DMS153 treated with DMSO at 0.1 percent for 48 hours (cell line): Measurements from ENCODE around the gene TGM3.

Experiments
- DNase-seq: peaks from one replicate; lab custom pipeline; 2025; ENCODE audit not compliant: unreplicated experiment; lab: John Stamatoyannopoulos, UW

The TGM3 gene

DNA sequence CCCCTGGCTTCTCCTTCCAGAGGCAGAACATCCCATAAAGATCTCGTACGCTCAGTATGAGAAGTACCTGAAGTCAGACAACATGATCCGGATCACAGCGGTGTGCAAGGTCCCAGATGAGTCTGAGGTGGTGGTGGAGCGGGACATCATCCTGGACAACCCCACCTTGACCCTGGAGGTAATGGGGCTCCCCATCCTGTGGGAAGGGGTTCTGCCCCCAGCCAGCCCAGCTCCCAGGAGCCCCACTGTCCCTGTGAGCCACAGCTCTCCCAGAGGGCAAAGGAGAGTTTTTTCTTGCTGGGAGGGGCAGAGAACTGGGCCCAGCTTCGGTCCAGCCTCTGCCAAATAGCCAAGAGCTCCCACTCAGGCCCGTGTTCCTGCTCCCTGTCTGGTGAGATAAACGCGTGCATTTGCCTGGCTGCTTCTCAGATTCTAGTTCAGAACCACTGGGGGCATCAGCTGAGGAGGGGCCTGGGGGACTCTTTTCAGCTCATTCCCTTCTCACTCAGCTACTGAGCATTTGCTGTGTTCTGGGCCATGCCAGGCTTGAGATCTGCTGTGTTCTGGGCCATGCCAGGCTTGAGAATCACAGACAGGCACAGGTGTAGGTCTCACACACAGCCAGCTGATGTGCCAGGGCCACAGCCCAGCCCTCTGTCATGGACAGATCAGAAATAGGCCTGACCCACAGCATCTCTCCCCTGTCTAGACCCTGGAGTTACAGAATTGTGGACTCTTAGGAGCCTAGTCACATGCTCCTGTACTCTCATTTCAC is 39.5 kb downstream of the TGM3 start:
- DNase-seq, result no peak

DNA sequence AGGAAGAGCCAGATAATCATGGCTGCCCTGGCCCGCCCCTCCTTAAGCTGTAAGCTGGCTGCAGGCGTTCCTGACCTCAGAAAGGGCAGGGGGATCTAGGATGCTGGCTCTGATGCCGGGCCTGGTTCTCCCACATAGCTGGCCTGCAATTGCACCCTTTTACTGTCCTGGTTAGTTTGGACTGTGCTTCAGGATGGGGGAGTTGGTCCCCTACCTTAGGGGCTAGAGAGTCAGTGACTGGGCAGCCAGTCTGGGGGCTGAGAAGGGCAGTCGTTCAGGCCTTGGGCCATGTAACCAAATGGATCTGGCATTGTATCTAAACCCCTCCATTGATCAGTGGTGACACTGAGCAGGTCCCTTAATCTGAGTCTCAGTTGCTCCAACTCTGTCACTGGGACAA is 40.7 kb downstream of the TGM3 start:
- DNase-seq, result no peak

GRCh38 chr20:2337142-2337541 is 41.3 kb downstream of the TGM3 start:
- DNase-seq, result no peak

GRCh38 chr20:2338411-2339066 is 42.7 kb downstream of the TGM3 start:
- no peak for DNase-seq

DNA sequence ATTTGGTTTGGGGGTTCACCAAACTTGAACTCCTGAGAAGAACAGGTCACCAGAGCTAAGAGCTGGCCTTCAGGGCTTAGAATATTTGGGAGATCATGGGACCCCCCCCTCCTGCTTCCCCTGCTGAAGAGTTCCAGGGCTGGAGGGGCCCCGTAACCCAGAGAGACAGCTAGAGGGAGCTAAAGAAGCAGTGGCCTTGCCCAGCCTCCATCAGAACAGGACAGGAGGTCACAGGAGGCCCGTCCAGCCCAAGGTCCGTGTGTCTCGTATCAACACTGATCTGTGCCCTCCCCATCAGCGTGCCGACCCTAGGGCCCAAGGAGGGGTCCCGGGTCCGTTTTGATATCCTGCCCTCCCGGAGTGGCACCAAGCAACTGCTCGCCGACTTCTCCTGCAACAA is 44.3 kb downstream of the TGM3 start:
- DNase-seq, result no peak

DNA sequence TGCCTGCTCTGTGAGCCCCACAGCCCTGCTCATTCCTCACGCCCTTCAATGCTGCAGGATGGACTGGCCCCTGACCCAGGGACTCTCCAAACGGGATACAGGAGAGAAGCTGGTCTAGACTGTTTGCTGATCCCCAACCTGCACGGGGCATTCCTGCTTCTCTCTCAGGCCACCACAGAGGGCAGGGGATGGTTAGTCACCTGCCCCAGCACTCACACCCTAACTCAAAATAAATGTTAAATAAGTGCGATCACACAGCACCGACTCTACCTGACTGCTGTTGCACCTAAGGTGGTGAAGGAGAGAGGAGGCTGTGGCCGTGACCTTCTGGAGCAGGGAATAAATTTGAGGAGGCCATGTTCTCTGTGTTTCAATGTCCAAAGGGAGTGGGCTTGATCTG is 45.0 kb downstream of the TGM3 start:
- no peak for DNase-seq

DNA sequence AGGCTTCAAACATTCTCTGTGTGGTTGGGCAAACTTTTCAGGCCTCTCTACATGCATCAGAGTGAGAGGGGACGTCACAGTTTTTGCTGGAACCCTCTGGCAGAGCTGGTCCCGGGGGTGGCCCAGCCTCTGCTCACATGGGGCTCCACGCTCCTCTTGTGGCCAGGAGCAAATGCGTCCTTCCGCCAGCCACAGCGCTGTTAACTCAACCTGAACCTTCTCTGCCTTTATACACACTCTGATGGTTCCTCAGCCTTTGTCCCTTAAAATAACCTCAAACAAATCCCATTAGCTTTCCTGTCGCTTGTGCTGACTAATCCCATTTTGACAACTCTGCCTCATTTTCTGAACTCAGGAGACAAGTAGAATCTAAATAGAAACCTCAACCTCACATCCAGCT is 45.5 kb downstream of the TGM3 start:
- no peak for DNase-seq

DNA sequence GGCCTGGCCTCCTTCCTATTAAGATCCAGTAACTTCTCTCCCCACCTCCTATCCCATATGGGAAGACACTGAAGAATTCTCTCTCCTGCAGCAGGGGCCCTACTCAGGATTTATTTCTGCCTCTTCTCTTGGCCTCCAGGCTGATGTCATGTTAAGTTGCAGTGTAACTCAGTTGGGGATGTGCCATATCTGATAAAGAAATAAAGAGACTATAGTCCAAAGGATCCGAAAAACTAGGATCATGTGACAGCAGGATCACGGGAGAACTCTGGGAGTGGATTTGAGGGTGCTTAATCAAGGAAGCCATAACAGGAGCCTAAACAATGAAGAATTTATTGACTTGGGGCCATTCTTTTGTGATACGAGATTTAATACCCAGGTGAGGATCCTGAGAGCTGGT is 46.4 kb downstream of the TGM3 start:
- DNase-seq, result no peak

GRCh38 chr20:2346188-2346587 is 50.4 kb downstream of the TGM3 start:
- no peak for DNase-seq

DNA sequence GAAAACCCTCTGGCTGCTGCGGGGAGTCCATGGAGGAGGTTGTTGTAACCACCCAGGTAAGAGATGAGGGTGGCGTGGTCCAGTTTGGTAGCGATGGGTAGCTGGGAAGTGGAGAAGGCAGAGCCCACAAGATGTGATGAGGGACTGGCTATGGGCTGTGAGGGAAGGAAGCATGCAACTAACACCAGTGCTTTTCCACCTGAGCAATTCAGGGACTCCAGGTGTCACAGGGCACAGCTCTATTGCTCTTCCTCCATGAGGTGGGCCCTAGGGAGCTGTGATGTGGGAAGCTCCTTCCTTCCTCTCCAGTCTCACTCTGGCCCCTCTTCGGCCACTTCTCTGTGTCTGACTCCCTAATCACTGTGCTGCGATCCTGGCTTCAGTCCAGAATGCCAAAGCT is 52.5 kb downstream of the TGM3 start:
- DNase-seq, result no peak

DNA sequence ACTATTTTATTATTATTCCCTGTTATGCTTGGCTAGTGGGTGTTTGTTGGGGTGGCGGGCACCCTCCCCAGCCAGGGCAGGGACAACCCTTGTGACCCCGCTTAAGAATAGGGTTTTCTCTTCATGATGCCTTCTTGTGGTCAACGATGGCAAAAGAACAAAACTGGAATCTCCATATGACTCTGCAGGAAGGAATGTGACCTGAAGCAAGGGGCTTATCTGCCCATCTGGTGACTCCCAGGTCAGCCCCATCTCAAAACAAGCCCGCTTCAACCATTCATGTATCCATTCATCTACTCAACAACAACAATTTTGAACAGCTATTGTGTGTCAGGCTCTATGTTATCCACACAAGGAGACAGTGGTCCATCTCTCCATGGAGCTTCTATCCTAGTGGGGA is 54.0 kb downstream of the TGM3 start:
- no peak for DNase-seq

GRCh38 chr20:2350606-2351005 is 54.8 kb downstream of the TGM3 start:
- DNase-seq, result no peak

DNA sequence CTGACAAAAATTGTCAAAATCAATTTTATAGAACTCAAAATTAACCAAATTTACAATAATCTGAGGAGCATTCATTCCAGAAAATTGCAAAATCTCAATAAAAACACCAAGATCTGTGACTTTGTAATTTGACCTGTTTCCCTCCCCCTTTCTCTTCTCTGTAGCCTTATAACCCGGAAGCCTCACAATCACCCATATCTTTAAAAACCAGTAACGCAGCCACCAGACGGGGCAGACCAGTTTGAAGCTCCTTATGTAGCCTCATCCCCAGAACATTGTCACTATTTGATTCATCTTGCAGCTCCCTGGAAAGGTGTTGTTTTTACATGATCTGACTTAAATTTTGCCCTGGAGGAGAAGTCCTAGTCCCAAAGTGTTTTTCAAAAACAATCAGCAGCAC is 57.4 kb downstream of the TGM3 start:
- no peak for DNase-seq

DNA sequence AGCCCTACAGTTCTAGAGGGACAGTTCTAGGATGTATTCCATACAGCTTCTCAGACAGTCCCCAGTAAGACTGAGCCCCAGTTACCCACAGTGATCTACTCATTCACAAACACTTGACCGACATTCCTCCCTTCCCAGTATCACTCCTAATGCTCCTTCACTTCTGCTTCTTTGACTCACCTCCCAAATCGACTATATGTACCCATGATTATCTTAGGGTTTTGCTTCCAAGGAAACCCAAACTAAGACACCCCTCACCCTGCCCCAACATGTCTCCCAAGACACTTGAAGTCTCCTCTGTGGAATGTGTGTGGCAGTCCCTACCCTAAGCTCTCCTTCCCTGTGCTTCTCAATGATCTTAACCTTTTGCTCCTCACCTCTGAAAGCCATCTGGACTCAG is 61.3 kb downstream of the TGM3 start:
- no peak for DNase-seq

- DNase-seq, result no peak
These were observed 62.2 kb downstream of the TGM3 start for GRCh38 chr20:2358006-2358405.

DNA sequence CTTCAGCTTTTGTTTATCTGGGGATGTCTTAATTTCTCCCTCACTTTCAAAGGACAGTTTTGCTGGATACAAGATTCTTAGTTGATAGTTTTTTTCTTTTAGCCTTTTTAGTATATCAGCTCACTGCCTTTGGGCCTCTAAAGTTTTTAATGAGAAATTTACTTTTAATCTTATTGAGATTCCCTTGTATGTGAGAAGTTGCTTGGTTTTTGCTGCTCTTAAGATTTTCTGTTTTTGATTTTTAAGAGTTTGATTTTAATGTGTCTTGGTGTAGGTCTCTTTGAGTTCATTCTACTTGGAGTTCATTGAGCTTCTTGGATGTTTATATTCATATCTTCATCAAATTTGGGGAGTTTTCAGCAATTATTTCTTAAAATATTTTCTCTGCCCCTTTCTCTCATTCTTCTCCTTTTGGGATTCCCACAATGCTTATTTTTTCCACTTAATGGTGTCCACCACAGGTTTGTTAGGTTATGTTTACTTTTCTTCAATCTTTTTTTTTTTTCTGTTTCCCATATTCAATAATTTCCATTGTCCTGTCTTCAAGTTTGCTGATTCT is 65.3 kb downstream of the TGM3 start:
- no peak for DNase-seq

DNA sequence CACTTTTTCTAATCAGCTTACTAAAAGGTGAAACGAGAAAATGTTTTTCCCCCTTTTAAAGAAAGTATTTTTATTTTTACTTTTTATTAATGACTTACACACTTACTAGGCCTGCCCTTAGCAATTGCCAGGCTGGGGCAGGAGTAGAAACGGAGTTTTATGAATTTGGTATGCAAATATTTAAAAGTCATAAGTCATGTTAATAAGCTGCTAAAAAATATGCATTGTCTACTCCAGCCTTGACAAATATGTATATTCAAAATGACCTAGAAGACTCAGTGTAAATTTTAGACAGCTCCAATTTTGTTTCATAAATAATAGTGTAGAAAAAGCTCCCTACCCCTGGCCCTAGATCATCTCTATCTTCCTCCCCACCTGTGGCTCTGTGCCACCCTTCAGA is 67.4 kb downstream of the TGM3 start:
- no peak for DNase-seq

GRCh38 chr20:2363587-2363986 is 67.8 kb downstream of the TGM3 start:
- no peak for DNase-seq

DNA sequence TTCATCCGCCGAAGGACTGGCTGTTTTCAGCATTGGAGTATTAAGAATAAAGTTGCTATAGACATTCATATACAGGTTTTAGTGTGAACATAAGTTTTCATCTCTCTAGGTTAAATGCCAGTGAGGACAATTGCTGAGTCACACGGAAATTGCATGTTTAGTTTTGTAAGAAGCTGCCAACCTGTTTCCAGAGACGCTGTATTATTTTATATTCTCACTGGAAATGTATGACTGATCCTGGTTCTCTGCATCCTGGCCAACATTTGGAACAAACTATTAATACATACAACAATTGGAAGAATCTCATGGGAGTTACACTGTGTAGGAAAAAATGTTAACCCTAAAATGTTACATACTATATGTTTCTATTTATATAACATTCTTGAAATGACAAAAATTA is 68.2 kb downstream of the TGM3 start:
- no peak for DNase-seq

- DNase-seq, result no peak
These were observed 69.3 kb downstream of the TGM3 start for GRCh38 chr20:2365091-2365490.

DNA sequence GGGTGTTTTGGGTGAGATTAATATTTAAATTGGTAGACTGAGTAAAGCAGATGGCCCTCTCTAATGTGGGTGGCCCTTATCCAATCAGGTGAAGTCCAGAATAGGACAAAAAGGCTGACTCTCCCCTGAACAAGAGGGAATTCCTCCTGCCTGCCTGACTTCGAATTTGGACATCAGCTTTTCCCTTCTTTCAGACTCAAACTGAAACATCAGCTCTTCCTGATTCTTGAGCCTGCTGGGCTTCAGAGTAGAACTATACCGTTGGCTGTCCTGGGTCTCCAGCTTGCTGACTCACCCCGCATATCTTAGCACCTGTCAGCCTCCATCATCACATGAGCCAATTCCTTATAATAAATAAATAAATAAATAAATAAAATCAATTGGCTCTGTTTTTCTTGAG is 69.9 kb downstream of the TGM3 start:
- no peak for DNase-seq

DNA sequence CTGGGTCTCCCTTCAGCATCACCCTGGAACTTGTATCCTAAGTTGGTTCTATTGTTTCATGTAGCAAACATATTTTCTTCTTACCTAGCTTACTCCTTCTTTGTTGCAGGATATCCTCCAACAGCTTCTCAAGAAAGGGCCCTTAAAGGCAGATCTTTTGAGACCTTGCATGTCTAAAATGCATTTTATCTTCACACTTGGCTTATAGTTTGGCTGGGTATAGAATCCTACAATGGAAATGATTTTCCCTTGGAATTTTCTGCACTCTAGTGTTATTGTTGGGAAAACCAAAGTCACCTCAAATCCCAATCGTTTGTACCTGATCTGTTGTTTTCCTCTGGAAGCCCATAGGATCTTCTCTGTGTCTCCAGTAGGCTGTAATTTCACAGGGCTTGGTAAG is 72.8 kb downstream of the TGM3 start:
- DNase-seq, result no peak

GRCh38 chr20:2373098-2373497 is 77.3 kb downstream of the TGM3 start:
- no peak for DNase-seq
